K562 (cell line): ENCODE results near the gene RIIAD1.

Source experiments
- ASH1L ChIP-seq: fragments of 450-650 bp; IDR thresholded peaks from 2 replicates; pipeline ENCODE4 v1.6.1; 2018; ENCODE audit warnings: borderline replicate concordance, mild to moderate bottlenecking, low read depth; ENCODE audit not compliant: partially characterized antibody
- BCL6 ChIP-seq: fragments of 250-450 bp; sonication (Bioruptor Pico); IDR thresholded peaks from 2 replicates; pipeline ENCODE4 v1.4.0; 2020
- CTBP1 ChIP-seq: fragments of 450-650 bp; IDR thresholded peaks from 2 replicates; pipeline ENCODE4 v1.6.1; 2016; ENCODE audit warnings: borderline replicate concordance
- EP300 ChIP-seq: IDR thresholded peaks from 2 replicates; pipeline ENCODE4 v1.6.1; 2012; ENCODE audit warnings: low read length, improper control_type of control experiment
- NFRKB ChIP-seq: fragments of 450-650 bp; IDR thresholded peaks from 2 replicates; pipeline ENCODE4 v1.6.1; 2016; ENCODE audit warnings: low read depth
- SP2 ChIP-seq: IDR thresholded peaks from 2 replicates; pipeline ENCODE4 v1.6.1; 2011; ENCODE audit warnings: mild to moderate bottlenecking, low read depth, low read length, moderate library complexity; ENCODE audit not compliant: poor library complexity, severe bottlenecking; ENCODE audit errors: extremely low read depth
- TCF7L2 ChIP-seq: fragments of 150-350 bp; IDR thresholded peaks from 2 replicates; pipeline ENCODE4 v1.6.1; 2016; ENCODE audit warnings: low read depth, mild to moderate bottlenecking, low read length, moderate library complexity
- ZFP30 ChIP-seq: fragments of 250-450 bp; sonication (Bioruptor Pico); IDR thresholded peaks from 2 replicates; pipeline ENCODE4 v1.8.0; 2022; ENCODE audit warnings: moderate library complexity, mild to moderate bottlenecking, inconsistent platforms, borderline replicate concordance
- TF ChIP-seq, protein P1 (sequence below): IDR thresholded peaks from 3 replicates; pipeline ENCODE4 v1.6.1; 2011; ENCODE audit warnings: borderline replicate concordance, mild to moderate bottlenecking; ENCODE audit not compliant: insufficient read length, insufficient read depth

DNA sequence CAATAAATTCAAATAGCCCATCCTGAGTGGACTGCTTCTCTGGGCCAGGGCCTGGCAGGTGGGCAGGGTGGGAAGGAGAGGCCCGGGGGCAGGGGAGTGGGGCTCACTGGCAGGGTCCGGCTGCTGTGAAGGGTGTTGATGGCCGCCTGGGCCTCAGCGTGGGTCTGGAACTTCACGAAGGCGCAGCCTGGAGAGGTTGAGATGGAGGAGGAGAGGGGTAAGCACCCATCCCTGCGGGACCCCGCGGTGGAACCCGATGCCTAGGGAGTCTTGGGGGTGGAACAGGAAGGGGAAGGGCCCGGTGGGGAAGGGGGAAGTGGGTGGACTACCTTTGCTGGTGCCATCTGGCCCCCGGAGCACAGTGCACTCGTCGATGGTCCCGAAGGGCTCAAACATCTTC, 12.4 kb upstream of the RIIAD1 start:
- no peak for TF ChIP-seq BCL6 (CRISPR knock-in tag)
- no peak for TF ChIP-seq TCF7L2
- TF ChIP-seq SP2 = no peak
- TF ChIP-seq ZFP30 (CRISPR knock-in tag) = no peak
- no peak for TF ChIP-seq ASH1L
- TF ChIP-seq, protein P1, sequence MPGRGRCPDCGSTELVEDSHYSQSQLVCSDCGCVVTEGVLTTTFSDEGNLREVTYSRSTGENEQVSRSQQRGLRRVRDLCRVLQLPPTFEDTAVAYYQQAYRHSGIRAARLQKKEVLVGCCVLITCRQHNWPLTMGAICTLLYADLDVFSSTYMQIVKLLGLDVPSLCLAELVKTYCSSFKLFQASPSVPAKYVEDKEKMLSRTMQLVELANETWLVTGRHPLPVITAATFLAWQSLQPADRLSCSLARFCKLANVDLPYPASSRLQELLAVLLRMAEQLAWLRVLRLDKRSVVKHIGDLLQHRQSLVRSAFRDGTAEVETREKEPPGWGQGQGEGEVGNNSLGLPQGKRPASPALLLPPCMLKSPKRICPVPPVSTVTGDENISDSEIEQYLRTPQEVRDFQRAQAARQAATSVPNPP = no peak
- no peak for TF ChIP-seq NFRKB
- no peak for TF ChIP-seq CTBP1
- TF ChIP-seq EP300 = no peak
